ENCODE measurements around the gene CHRNA3. TPM values are rescaled to one million over a fixed set of nuclear protein-coding genes. Genes with fewer than 3 reads are reported as not detected.

CHRNA3 gene
- total and polyA plus RNA-seq, 7 donors: 0.23 to 13.8 (median 6.9) TPM

- Histone ChIP-seq H3K27me3 (peaks cover 0 to 32% (median 12%) of the 10 kb centered on the region in 3 donors), H3K4me3 (no peak overlapping the region), H3K9me3 (no peaks in the 10 kb centered on the region), H3K4me1 (peaks cover 0 to 33% (median 27%) of the 10 kb centered on the region in 4 donors), H3K36me3 (no peaks in the 10 kb centered on the region), H3K27ac (peak overlapping the region in 3 of 4 donors; percentile 37 to 81 (median 65))
- TF ChIP-seq POLR2A (IDR thresholded peaks at IDR 0.05) (no peak), POLR2AphosphoS5 (IDR thresholded peaks at IDR 0.05) (peak; percentile 92 to 95 (median 94)), EP300 (IDR thresholded peaks at IDR 0.05) (peak in 2 of 4 donors; percentile 63 to 74), CTCF (IDR thresholded peaks at IDR 0.05) (peak; percentile 77 to 88 (median 82))
- intact Hi-C loops (cut with DNase I): loop anchor here (1.0 to 5.0 kb wide), 3 partner anchors 91 to 194 kb away; partner anchors contain the start of gene ADAMTS7
- 21% methylated on average over 8 of the region's 8 CpGs for WGBS, 2 donors
- DNase-seq: peak; percentile 96
Measured at GRCh38 chr15:78618490-78618934, 2.3 kb downstream of the CHRNA3 start.

DNA sequence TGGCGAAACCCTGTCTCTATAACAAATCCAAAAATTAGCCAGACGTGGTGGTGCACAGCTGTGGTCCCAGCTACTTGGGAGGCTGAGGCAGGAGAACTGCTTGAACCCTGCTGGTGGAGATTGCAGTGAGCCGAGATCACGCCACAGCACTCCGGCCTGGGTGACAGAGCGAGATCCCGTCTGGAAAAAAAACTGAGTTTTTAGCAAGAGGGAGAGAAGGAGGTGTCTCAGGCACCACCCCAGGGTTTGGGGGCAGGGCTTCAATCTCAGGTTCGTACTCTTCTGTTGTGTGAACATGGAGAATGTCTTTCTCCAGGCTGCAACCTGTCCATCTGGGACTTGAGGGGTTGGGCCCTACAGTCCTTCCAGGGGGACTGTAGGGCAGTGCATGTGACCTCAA lies 2.7 kb downstream of the CHRNA3 start:
- H3K4me3 ChIP-seq: no peak overlapping the region
- H3K9me3 ChIP-seq: no peaks in the 10 kb centered on the region
- peak overlapping the region in 1 of 4 donors; percentile 81 for H3K27ac ChIP-seq
- no peaks in the 10 kb centered on the region for H3K36me3 ChIP-seq
- H3K4me1 ChIP-seq: peaks cover 0 to 33% (median 27%) of the 10 kb centered on the region in 4 donors
- DNase-seq: no peak
- intact Hi-C loops (cut with DNase I): loop anchor here (1.0 to 5.0 kb wide), 3 partner anchors 91 to 194 kb away; partner anchors contain the start of gene ADAMTS7
- H3K27me3 ChIP-seq: peaks cover 0 to 32% (median 12%) of the 10 kb centered on the region in 3 donors
- TF ChIP-seq EP300 (IDR thresholded peaks at IDR 0.05) (no peak), POLR2A (IDR thresholded peaks at IDR 0.05) (no peak), POLR2AphosphoS5 (IDR thresholded peaks at IDR 0.05) (no peak), CTCF (IDR thresholded peaks at IDR 0.05) (no peak)
- WGBS, 2 donors: 90% methylated on average over 8 of the region's 8 CpGs

DNA sequence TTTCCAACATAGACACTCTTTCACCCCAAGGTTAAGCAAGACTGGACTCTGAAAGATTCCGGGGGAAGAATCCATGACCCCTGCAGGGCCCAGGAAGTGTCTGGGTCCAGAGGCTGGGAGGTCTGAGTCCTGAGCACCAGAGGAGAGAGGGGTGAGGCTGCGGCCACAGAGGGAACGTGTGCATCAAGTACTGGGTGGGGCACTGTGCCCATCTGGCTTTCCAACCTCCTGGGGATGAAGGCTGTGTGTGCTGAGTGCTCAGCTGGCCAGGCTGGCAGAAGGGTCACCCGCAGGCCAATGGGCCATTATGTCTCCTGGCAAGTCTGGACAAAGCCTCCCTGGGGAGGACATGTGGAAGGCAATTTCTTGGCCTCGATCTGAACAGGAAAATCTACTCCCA lies 3.3 kb downstream of the CHRNA3 start:
- TF ChIP-seq POLR2AphosphoS5 (IDR thresholded peaks at IDR 0.05) (no peak), EP300 (IDR thresholded peaks at IDR 0.05) (no peak), CTCF (IDR thresholded peaks at IDR 0.05) (no peak), POLR2A (IDR thresholded peaks at IDR 0.05) (no peak)
- H3K27ac ChIP-seq: no peak overlapping the region
- H3K36me3 ChIP-seq: no peaks in the 10 kb centered on the region
- DNase-seq: no peak
- intact Hi-C loops (cut with DNase I): loop anchor here (5.0 kb wide), 1 partner anchor 195 kb away; the partner anchor contains the start of gene ADAMTS7
- no peaks in the 10 kb centered on the region for H3K9me3 ChIP-seq
- H3K27me3 ChIP-seq: peaks cover 0 to 32% (median 12%) of the 10 kb centered on the region in 3 donors
- H3K4me3 ChIP-seq: no peak overlapping the region
- peaks cover 0 to 33% (median 27%) of the 10 kb centered on the region in 4 donors for H3K4me1 ChIP-seq
- 82 to 86% methylated on average over 5 of the region's 5 CpGs for WGBS, 2 donors

- intact Hi-C loops (cut with DNase I): loop anchor here (5.0 kb wide), 1 partner anchor 195 kb away; the partner anchor contains the start of gene ADAMTS7
- Histone ChIP-seq H3K36me3 (no peaks in the 10 kb centered on the region), H3K4me1 (peaks cover 0 to 33% (median 27%) of the 10 kb centered on the region in 4 donors), H3K27ac (no peak overlapping the region), H3K9me3 (no peaks in the 10 kb centered on the region), H3K4me3 (no peak overlapping the region), H3K27me3 (peaks cover 0 to 32% (median 12%) of the 10 kb centered on the region in 3 donors)
- no peak for TF ChIP-seq EP300 (IDR thresholded peaks at IDR 0.05)
- no peak for TF ChIP-seq POLR2A (IDR thresholded peaks at IDR 0.05)
- TF ChIP-seq CTCF (IDR thresholded peaks at IDR 0.05): no peak
- TF ChIP-seq POLR2AphosphoS5 (IDR thresholded peaks at IDR 0.05): no peak
- no peak for DNase-seq
- WGBS, 2 donors: 66 to 84% methylated on average over 7 of the region's 7 CpGs
Measured at GRCh38 chr15:78617076-78617475, 3.7 kb downstream of the CHRNA3 start.
